PFSK-1 (cell line): ENCODE results near the gene ABHD11.

Experiments
- FOXP2 ChIP-seq: optimal IDR thresholded peaks from 2 replicates; pipeline ENCODE3; 2011; ENCODE audit warnings: borderline replicate concordance, control low read depth, inconsistent platforms; ENCODE audit not compliant: insufficient read depth; ENCODE audit errors: extremely low read length, extremely low read depth
- POLR2AphosphoS5 ChIP-seq: IDR thresholded peaks from 2 replicates; pipeline ENCODE4 v1.6.1; 2012; ENCODE audit warnings: low read depth, mild to moderate bottlenecking, control low read depth, low read length, moderate library complexity
- SIN3A ChIP-seq: IDR thresholded peaks from 2 replicates; pipeline ENCODE4 v1.6.1; 2012; ENCODE audit warnings: mild to moderate bottlenecking, low read length, moderate library complexity, borderline replicate concordance; ENCODE audit not compliant: insufficient read depth
- TAF1 ChIP-seq: IDR thresholded peaks from 2 replicates; pipeline ENCODE4 v1.6.1; 2012; ENCODE audit warnings: low read length, control low read depth, borderline replicate concordance; ENCODE audit not compliant: insufficient read depth
- TF ChIP-seq, protein P1 (sequence below), 2 experiments: IDR thresholded peaks; 2 replicates each; pipeline versions ENCODE4 v1.6.1 to v1.8.0; 2011 to 2012; ENCODE audit warnings: low read depth in 2 of 2, low read length in 2 of 2, control low read depth in 1 of 2, inconsistent platforms in 1 of 2, mild to moderate bottlenecking in 1 of 2, moderate library complexity in 1 of 2; ENCODE audit not compliant: insufficient read depth in 1 of 2

Gene ABHD11

DNA sequence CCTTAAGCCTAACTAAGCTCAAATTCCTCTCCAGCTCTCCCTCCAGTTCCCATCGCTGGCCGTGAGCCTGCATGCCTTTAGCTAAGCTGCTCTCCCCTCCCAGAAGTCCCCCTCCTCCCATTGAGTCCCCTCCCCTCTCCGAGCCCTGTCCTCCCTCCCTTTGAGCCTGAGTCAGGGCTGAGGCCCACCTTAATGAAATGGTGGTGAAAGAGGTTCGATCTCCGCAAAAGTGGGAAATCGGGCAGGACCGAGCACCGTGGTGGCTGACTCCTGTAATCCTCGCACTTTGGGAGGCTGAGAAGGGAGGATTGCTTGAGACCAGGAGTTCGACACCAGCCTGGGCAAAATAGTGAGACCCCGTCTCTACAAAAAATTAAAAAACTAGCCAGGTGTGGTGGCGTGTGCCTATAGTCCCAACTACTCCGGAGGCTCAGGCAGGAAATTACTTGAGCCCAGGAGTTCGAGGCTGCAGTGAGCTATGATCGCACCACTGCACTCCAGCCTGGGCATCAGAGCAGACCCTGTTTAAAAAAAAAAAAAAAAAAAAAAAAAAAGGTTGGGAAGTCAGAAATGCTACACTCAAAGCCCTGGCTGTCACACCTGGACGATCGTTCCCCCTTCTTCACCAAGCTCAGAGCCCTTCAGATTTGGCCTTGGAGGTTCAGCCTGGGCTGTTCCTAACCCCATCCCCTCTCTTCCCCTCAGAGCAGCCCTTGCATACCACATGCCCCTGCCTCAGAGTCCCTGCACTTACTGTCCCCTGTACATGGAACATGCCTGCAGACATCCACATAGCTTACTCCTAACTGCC is 32.5 kb upstream of the ABHD11 start:
- TF ChIP-seq TAF1 (no peak), FOXP2 (no peak), POLR2AphosphoS5 (no peak), SIN3A (no peak)
- TF ChIP-seq, protein P1, sequence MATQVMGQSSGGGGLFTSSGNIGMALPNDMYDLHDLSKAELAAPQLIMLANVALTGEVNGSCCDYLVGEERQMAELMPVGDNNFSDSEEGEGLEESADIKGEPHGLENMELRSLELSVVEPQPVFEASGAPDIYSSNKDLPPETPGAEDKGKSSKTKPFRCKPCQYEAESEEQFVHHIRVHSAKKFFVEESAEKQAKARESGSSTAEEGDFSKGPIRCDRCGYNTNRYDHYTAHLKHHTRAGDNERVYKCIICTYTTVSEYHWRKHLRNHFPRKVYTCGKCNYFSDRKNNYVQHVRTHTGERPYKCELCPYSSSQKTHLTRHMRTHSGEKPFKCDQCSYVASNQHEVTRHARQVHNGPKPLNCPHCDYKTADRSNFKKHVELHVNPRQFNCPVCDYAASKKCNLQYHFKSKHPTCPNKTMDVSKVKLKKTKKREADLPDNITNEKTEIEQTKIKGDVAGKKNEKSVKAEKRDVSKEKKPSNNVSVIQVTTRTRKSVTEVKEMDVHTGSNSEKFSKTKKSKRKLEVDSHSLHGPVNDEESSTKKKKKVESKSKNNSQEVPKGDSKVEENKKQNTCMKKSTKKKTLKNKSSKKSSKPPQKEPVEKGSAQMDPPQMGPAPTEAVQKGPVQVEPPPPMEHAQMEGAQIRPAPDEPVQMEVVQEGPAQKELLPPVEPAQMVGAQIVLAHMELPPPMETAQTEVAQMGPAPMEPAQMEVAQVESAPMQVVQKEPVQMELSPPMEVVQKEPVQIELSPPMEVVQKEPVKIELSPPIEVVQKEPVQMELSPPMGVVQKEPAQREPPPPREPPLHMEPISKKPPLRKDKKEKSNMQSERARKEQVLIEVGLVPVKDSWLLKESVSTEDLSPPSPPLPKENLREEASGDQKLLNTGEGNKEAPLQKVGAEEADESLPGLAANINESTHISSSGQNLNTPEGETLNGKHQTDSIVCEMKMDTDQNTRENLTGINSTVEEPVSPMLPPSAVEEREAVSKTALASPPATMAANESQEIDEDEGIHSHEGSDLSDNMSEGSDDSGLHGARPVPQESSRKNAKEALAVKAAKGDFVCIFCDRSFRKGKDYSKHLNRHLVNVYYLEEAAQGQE (IDR thresholded peaks at IDR 0.05; ENCODE audit: insufficient read depth in 1 of 2, low read depth in 2 of 2, low read length in 2 of 2) = no peak

DNA sequence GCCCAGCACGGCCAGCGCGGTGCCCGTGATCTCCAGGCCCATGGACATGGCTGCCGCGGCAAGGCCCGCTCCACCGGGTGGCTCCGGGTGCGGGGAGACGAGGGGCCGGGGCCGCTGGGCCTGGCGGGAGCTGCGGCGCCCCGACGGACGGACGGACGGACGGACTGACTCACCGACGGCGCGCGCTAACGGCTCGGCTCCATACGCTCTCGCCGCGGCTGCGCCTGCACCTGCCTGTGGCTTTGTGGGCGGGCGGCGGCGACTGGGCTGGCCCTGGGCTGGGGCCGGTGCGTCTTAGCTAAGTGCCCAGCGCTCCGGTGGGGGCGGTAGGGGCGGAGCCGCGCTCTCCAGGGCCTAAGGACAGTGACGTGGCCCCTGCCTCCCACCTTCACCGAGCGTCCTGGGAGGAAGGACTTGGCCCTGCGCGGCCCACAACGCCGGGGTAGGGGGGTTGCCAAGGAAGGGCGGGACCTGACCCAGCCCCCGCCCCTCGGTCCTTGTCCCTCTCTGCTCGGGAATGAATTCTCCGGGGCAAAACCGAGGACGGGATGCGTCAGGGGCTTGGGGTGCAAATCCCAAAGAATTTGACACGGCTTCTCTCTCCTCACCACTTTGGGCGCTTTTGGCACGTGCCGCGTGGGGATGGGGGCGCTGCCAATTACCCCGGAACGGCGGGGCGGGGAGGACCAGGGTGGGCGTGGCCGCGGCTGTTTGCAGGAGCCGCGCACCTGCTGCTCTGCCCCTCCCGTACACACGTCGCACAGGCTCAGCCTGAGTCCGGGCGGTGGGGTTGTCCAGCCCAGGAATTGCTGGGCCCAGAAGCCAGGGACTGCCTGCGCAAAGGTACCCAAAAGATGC is 31.6 kb upstream of the ABHD11 start, which contains the start of gene CLDN3:
TSS of gene CLDN3 (minus strand) at position 269 of the 858 bp plus-strand sequence. CDS start at position 48, 221 bp downstream.
- TF ChIP-seq POLR2AphosphoS5 (no peak), TAF1 (no peak), SIN3A (no peak), FOXP2 (no peak)
- TF ChIP-seq, protein P1 (IDR thresholded peaks at IDR 0.05; ENCODE audit: insufficient read depth in 1 of 2, low read depth in 2 of 2, low read length in 2 of 2) = no peak

DNA sequence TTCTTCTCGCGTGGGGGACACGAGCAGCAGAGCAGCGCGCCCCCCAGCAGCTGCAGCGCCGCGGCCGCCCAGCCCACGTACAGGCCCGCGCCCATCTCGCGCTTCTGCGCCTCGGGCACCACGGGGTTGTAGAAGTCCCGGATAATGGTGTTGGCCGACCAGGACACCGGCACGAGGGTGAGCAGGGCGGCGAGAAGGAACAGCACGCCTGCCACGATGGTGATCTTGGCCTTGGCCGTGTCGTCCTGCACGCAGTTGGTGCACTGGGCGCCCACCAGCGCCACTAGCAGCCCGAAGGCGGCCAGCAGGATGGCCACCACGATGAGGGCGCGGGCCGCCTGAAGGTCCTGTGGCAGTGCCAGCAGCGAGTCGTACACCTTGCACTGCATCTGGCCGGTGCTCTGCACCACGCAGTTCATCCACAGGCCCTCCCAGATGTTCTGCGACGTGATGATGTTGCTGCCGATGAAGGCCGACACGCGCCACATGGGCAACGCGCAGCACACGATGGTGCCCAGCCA is 30.9 kb upstream of the ABHD11 start:
- TF ChIP-seq POLR2AphosphoS5 (no peak), SIN3A (no peak), TAF1 (no peak), FOXP2 (no peak)
- TF ChIP-seq, protein P1 (IDR thresholded peaks at IDR 0.05; ENCODE audit: insufficient read depth in 1 of 2, low read depth in 2 of 2, low read length in 2 of 2) = no peak

DNA sequence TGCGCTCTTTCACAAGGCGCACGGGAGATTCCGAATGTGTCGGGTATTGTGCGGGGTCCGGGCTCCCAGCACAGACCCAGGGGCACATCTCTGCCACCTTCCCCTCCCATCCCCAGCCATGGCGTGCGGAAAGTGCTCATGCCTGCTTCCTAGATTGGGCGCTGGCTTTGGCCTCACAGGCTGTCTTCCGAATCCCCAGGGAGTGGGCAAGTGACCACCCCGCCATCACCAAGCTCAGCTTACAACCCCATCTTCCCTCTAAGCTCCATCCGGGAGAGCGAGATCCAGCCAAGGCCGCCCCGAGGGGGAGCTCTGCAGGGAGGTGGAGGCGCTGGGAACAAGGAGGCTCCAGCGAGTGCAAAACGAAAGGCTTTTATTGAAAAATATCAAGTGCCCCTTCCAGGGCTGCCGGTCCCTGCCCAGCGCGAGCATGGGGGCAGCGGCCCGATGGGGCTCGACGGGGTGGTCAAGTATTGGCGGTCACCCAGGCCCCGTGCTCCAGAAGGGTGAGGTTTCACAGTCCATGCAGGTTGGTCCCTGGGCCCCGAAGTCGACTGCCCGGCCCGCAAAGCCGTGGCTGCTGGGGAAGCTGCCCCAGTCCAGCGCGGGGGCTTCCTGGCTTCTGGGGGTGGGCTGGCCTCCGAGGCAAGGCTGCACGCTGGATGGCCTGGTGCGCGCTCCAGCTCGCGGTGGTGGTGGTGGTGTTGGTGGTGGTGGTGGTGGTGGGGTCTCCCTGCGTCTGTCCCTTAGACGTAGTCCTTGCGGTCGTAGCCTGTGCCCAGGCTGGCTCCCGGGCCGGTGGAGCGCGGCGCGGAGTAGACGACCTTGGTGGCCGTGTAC is 30.3 kb upstream of the ABHD11 start:
- TF ChIP-seq, protein P1 (IDR thresholded peaks at IDR 0.05; ENCODE audit: insufficient read depth in 1 of 2, low read depth in 2 of 2, low read length in 2 of 2) = no peak
- no peak for TF ChIP-seq TAF1
- no peak for TF ChIP-seq SIN3A
- no peak for TF ChIP-seq POLR2AphosphoS5
- no peak for TF ChIP-seq FOXP2
